Keratinocyte (primary cell): ENCODE data around the gene ANKRD6. TPM values are rescaled to one million over a fixed set of nuclear protein-coding genes. Genes with fewer than 3 reads are reported as not detected.

ENCODE experiments used
- DNase-seq: peaks from one replicate; pipeline ENCODE4 v3.0.0-alpha.2; 2011; ENCODE audit warnings: low read depth, missing footprints, low spot score
- FAIRE-seq: peaks from 2 replicates; lab custom pipeline; 2011; peaks lifted over from hg19 to GRCh38; lab: Jason Lieb, UNC
- H2AFZ ChIP-seq: 2 replicates; pipeline ENCODE4 v1.6.0; 2012; ENCODE audit warnings: low read length, control low read depth, inconsistent platforms; ENCODE audit not compliant: control insufficient read depth
- H3K27ac ChIP-seq: 2 replicates; pipeline ENCODE4 v1.5.1; 2011; ENCODE audit warnings: low read length; ENCODE audit not compliant: control insufficient read depth, insufficient read depth
- H3K27me3 ChIP-seq: 3 replicates; pipeline ENCODE4 v1.6.0; 2011; ENCODE audit warnings: low read length; ENCODE audit not compliant: control insufficient read depth, insufficient read depth; ENCODE audit errors: extremely low read depth
- H3K36me3 ChIP-seq, 2 experiments: 2 replicates in 1 of 2; 3 replicates in 1 of 2; pipeline ENCODE4 v1.5.1; 2011; ENCODE audit warnings: low read length in 2 of 2, mild to moderate bottlenecking in 1 of 2; ENCODE audit not compliant: control insufficient read depth in 2 of 2, insufficient read depth in 2 of 2; ENCODE audit errors: extremely low read depth in 1 of 2
- H3K4me1 ChIP-seq: 3 replicates; pipeline ENCODE4 v1.5.1; 2011; ENCODE audit warnings: low read length; ENCODE audit not compliant: control insufficient read depth, insufficient read depth; ENCODE audit errors: extremely low read depth
- H3K4me2 ChIP-seq: 3 replicates; pipeline ENCODE4 v1.6.0; 2011; ENCODE audit warnings: low read depth, low read length; ENCODE audit not compliant: control insufficient read depth, insufficient read depth; ENCODE audit errors: extremely low read depth
- H3K4me3 ChIP-seq, 3 experiments: fragments of 200-600 bp in 1 of 3; sonication (generic) in 1 of 3; 2 replicates in 2 of 3; 3 replicates in 1 of 3; pipeline ENCODE4 v1.5.1; 2011 to 2016; ENCODE audit warnings: low read length in 3 of 3, mild to moderate bottlenecking in 3 of 3, control low read depth in 2 of 3, inconsistent platforms in 1 of 3, low read depth in 1 of 3, mixed read lengths in 1 of 3, mixed run types in 1 of 3, moderate library complexity in 1 of 3; ENCODE audit not compliant: control insufficient read depth in 2 of 3, insufficient read depth in 2 of 3; ENCODE audit errors: extremely low read depth in 1 of 3
- H3K79me2 ChIP-seq: 2 replicates; pipeline ENCODE4 v1.6.0; 2012; ENCODE audit warnings: low read length; ENCODE audit not compliant: control insufficient read depth, insufficient read depth
- H3K9ac ChIP-seq: 3 replicates; pipeline ENCODE4 v1.6.0; 2011; ENCODE audit warnings: low read length; ENCODE audit not compliant: control insufficient read depth, insufficient read depth; ENCODE audit errors: extremely low read depth
- H3K9me1 ChIP-seq: 3 replicates; pipeline ENCODE4 v1.6.0; 2011; ENCODE audit warnings: low read length; ENCODE audit not compliant: control insufficient read depth, insufficient read depth; ENCODE audit errors: extremely low read depth
- H3K9me3 ChIP-seq: 2 replicates; pipeline ENCODE4 v1.5.1; 2012; ENCODE audit warnings: low read depth, low read length; ENCODE audit not compliant: control insufficient read depth
- H4K20me1 ChIP-seq: 3 replicates; pipeline ENCODE4 v1.6.0; 2011; ENCODE audit warnings: low read length; ENCODE audit not compliant: control insufficient read depth, insufficient read depth; ENCODE audit errors: extremely low read depth
- CTCF ChIP-seq, 3 experiments: IDR thresholded peaks in 1 of 3; conservative IDR thresholded peaks in 1 of 3; optimal IDR thresholded peaks in 1 of 3; 2 replicates in 2 of 3; 3 replicates in 1 of 3; pipeline versions ENCODE3 to v1.5.1; 2011; ENCODE audit warnings: low read length in 3 of 3, mild to moderate bottlenecking in 3 of 3, moderate library complexity in 2 of 3, control low read depth in 1 of 3, inconsistent platforms in 1 of 3; ENCODE audit not compliant: insufficient read depth in 2 of 3; ENCODE audit errors: extremely low read depth in 1 of 3
- EZH2 ChIP-seq: IDR thresholded peaks from one replicate; pipeline ENCODE4 v1.6.1; 2012; ENCODE audit warnings: inconsistent platforms, mild to moderate bottlenecking, low read length, moderate library complexity
- dilution Hi-C: fragments of 300-500 bp; cut with MboI; formaldehyde crosslinking; loops from one replicate; pipeline ENCODE4 v1.7.0; 2020; ENCODE audit warnings: low sequenced_read_pairs; ENCODE audit not compliant: extremely low pct_ligation_motif_present
- polyA plus RNA-seq, 5 experiments: library from polyadenylated mRNA; depleted of rRNA in 3 of 5; stranded (reverse) in 3 of 5; stranded (forward) in 1 of 5; unstranded in 1 of 5; fragments of >200 nt; gene quantifications; 1 replicate in 1 of 5; 2 replicates in 3 of 5; 3 replicates in 1 of 5; pipeline versions ENCODE4 v1.2.1 to v1.2.3, GENCODE V29; 2011 to 2012; ENCODE audit warnings: missing spikeins in 2 of 5, low read depth in 1 of 5, low replicate concordance in 1 of 5

ANKRD6 gene
- polyA plus RNA-seq, 1 donor (not counting 4 experiments of a cell fraction or from before 2014, with no cell fraction given), result 5.7 TPM

- no peak overlapping the region for H3K27ac ChIP-seq
- H2AFZ ChIP-seq, result no peak overlapping the region
- no peak overlapping the region for H3K4me3 ChIP-seq
- H4K20me1 ChIP-seq, result no peaks in the 10 kb centered on the region
- no peak overlapping the region for H3K4me2 ChIP-seq
- H3K79me2 ChIP-seq, result no peaks in the 10 kb centered on the region
- no peak for DNase-seq
- H3K36me3 ChIP-seq, result no peaks in the 10 kb centered on the region
- no peaks in the 10 kb centered on the region for H3K4me1 ChIP-seq
- dilution Hi-C loops, result no loop called here
- H3K9ac ChIP-seq, result no peak overlapping the region
- no peaks in the 10 kb centered on the region for H3K9me1 ChIP-seq
- H3K9me3 ChIP-seq, result no peaks in the 10 kb centered on the region
- H3K27me3 ChIP-seq, result no peaks in the 10 kb centered on the region
- no peak for FAIRE-seq
- no peak for TF ChIP-seq EZH2
- TF ChIP-seq CTCF (optimal IDR thresholded peaks at IDR 0.05 in 1 of 3, IDR thresholded peaks at IDR 0.05 in 1 of 3, conservative IDR thresholded peaks at IDR 0.05 in 1 of 3; ENCODE audit: extremely low read depth in 1 of 3, insufficient read depth in 2 of 3, low read length in 3 of 3), result no peak
These were observed 158.8 kb downstream of the ANKRD6 start for GRCh38 chr6:89591745-89592144.

- Histone ChIP-seq H3K27ac (no peak overlapping the region), H2AFZ (no peak overlapping the region), H4K20me1 (no peaks in the 10 kb centered on the region), H3K9me3 (no peaks in the 10 kb centered on the region), H3K4me2 (no peak overlapping the region), H3K9ac (no peak overlapping the region), H3K4me3 (no peak overlapping the region), H3K9me1 (no peaks in the 10 kb centered on the region), H3K4me1 (no peaks in the 10 kb centered on the region), H3K79me2 (no peaks in the 10 kb centered on the region), H3K36me3 (no peaks in the 10 kb centered on the region), H3K27me3 (no peaks in the 10 kb centered on the region)
- FAIRE-seq (no peak), DNase-seq (no peak)
- dilution Hi-C loops, result no loop called here
- TF ChIP-seq CTCF (optimal IDR thresholded peaks at IDR 0.05 in 1 of 3, IDR thresholded peaks at IDR 0.05 in 1 of 3, conservative IDR thresholded peaks at IDR 0.05 in 1 of 3; ENCODE audit: extremely low read depth in 1 of 3, insufficient read depth in 2 of 3, low read length in 3 of 3) (no peak), EZH2 (no peak)
These were observed 163.1 kb downstream of the ANKRD6 start for GRCh38 chr6:89596056-89596455.
